ENCODE results near the gene CDX1.

Gene CDX1

DNA sequence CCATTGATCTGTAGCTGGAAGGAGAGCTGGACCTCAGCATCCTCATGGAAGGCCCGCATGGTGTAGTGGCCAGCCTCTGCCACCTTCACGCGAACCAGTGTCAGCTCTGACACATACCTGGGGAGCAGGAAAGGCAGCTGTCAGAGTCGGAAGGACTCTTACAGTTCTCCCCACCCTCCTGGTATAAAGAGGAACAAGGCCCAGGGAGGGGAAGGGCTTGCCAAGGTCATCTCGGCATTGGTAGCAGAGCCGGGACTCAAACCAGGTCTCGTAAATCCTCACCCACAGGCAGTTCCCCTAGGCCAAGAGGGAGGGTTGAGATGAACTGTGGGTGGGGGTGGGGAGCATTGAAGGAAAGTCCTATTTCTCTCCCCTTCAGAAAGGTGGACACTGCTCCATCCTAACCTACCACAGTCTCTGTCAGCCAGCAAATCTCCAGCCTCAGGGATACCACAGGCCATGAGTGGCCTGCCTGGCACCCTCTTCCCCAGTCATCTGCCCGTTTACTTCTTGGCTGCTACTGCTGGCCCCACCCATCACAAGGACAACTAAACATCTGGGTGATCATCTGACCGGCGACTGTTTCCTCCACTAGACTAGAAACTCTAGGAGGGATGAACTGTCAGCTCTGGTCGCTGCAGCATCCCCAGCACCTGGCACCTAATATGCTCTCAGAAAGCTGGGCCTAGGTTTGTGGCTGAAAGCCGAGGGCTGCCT, 34.4 kb upstream of the CDX1 start:
- DNase-seq (ENCODE audit: low spot score) = no peak

DNA sequence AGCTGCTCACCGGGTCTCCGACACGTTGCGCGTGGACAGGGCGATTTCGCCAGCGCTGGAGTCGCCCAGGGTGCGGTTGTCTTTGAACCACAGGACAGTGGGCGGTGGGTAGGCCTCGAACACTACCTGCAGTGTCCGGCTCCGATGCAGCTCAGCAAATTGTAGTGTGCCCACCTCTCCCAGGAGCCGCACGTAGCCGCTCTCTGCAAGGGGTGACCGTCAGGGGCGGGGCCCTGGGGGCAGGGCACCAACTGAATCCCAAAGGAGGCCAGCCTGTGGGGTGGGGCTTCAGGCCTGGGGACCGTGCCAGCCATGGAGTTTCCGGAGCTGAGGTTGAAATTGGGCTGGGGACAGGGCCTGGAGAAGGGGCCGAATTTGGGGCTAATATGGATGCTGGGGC, 33.8 kb upstream of the CDX1 start:
- DNase-seq (ENCODE audit: low spot score) = no peak

- no peak for DNase-seq (ENCODE audit: low spot score)
These were observed 32.9 kb upstream of the CDX1 start for GRCh38 chr5:150133581-150134197.

GRCh38 chr5:150134198-150134588, 32.4 kb upstream of the CDX1 start:
- DNase-seq (ENCODE audit: low spot score) = no peak

DNA sequence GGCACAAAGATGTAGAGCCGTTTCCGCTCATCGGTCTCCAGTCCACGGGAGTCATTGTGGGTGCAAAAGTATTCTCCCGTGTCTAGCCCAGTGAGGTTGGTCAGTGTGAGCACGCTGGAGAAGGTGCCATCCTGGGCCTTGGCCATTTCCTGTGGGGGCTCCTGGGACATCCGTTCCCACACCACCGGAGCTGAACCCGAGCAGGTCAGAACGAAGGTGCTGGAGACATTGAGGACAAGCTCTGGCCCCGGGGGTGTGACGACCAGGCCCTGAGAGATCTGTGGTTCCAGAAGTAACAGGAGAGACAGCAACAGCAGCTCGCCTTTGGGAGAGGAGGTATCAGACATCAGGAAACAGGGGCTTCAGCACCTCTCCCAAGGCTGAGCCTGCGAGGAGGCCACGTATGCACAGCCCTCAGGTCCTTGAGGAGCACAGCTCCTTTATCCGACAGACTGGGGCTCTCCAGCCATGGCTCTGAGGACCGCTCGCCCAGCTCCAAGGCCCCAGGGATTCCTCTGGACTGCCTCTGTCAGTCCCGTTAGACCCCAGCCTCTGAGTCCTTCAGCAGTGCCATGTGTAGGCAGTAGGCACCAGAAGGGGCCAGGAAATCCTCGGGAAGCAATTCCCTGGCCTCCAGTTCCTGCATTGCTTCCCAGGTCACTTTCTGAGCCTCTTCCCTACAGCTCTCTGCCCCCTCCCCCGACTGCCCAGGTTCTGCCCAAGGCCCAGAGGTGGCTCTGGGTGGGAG, 30.8 kb upstream of the CDX1 start:
- DNase-seq (ENCODE audit: low spot score) = no peak

GRCh38 chr5:150136305-150137167, 30.0 kb upstream of the CDX1 start:
- DNase-seq (ENCODE audit: low spot score) = no peak

- DNase-seq (ENCODE audit: low spot score) = no peak
These were observed 29.2 kb upstream of the CDX1 start for GRCh38 chr5:150137168-150137957.

GRCh38 chr5:150137997-150138396, 28.6 kb upstream of the CDX1 start:
- no peak for DNase-seq (ENCODE audit: low spot score)

DNA sequence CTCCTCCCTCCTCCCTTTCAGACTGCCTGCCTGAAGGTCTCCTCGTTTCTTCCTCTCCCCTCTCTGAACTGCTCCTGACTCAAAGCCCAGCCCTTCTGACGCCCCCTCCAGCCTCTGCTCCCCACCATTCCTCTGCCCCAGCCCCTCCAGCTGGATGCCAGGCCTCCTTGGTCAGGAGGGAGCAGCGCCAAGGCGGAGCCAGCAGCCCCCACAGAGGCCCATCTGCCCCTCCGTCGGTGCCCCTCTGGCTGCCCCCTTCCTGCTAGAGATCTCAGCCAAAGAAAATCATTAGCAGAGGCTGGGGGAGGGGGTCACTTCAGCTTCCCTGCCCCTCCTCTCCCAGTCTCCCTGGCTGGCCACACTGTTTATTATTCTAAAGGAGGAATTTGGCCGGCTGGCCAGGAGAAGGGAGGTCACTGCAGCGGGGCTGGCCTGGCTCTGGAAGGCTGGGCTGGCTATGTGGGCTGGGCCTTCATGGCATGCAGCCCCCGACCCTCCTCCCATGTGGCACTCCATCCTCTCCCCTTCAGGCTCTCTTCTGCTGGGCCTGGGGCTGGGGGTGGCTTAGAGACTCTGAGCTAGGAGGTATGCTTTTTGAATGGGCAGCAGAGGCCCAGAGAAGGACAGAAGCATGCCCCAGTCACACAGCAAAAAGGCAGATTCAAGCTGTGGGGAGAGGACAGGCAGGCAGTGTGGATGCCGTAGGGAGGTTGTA, 27.9 kb upstream of the CDX1 start:
- peak; percentile 70 for DNase-seq (ENCODE audit: low spot score)

DNA sequence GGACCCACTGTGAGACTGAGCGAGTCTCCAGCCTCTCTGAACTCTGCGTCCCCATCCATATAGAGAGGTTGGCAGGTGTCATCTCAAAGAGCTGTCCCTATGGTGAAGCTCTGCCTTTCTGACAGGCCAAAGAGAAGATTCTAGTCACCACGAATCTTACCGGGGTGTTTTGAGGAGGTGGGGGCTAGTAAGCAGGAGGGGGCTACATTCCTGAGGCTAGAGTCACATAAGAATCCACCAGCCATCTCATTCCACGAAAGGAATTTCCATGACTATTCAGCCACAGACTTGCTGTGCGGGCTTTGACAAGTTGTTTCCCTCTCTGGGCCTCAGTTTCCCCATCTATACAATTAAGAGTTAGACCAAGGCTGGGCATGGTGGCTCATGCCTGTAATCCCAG, 27.2 kb upstream of the CDX1 start:
- no peak for DNase-seq (ENCODE audit: low spot score)

GRCh38 chr5:150140830-150141229, 25.7 kb upstream of the CDX1 start:
- no peak for DNase-seq (ENCODE audit: low spot score)

- DNase-seq (ENCODE audit: low spot score) = no peak
These were observed 24.9 kb upstream of the CDX1 start for GRCh38 chr5:150141544-150142184.

DNA sequence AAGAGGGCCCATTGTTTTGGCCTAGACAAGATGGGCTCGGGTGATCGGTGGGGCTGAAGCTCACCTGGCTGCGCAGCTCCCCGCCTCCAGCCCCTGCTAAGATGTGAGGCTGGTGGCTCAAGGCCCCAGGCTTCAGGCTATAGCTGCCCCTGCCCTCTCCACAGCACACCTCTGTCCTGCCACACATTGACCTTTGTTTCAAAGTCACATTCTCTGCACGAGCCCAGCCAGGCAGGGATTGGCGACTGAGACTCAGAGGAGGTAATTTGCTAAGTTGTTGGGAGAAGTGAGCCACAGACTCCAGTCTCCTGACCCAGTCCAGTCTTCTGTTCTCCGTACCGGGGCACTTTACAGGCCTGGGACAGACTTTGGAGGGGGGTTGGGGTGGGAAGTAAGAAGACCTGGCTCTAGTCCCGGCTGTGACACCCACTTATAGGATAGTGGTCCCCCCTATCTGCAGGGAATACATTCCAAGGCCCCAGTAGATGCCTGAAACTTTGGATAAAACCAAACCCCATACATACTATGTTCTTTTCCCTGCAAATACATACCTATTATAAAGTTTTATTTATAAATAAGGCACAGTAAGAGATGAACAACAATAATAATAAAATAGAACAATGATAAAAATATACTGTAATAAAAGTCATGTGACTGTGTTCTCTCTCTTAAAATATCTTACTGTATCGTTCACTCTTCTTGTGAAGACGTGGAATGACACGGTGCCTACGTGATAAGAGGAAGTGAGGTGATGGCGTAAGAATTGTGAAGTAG, 24.2 kb upstream of the CDX1 start:
- no peak for DNase-seq (ENCODE audit: low spot score)

- no peak for DNase-seq (ENCODE audit: low spot score)
These were observed 23.6 kb upstream of the CDX1 start for GRCh38 chr5:150142959-150143349.

DNA sequence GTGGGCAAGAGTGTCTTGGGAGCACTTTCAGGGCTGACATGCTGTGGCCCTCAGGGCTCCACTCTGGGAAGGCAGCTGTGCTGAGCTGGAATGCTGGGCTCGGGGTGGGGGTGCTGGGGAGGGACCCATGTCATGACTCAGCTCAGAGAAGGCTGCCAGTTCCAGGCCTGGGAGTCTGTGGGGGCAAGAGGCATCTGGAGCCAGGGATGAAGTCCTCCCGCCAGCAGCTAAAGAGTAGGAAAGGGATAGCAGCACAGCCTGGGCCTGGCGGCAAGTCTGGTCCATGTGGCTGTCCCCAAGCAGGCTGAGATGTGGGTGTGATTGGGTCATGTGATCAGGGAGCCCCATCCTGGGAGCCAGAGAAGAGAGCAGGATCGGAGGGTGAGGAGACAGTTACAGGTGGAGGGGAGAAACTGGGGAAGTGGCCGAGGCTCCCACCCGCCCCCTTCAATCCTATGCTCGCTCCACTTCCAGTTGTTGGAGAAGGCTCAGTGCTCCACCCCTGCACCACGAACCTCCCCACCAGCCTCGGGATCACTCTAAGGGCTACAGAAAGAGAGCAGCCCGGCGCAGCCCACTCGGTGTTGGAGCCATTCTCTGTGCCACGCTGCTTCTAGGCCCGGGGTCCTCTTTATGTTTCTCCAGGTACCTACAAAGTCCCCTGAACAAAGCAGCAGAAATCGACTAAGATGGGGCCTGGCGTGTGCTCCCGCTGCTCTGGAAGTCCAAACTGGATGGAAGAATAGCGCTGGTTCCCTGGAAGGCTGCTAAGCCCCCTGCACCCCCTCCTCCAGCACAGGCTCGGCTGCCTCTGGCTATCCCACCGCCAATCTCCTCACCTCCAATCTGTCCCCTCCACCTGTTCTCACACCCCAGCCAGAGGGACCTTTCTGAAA, 23.0 kb upstream of the CDX1 start:
- no peak for DNase-seq (ENCODE audit: low spot score)

DNA sequence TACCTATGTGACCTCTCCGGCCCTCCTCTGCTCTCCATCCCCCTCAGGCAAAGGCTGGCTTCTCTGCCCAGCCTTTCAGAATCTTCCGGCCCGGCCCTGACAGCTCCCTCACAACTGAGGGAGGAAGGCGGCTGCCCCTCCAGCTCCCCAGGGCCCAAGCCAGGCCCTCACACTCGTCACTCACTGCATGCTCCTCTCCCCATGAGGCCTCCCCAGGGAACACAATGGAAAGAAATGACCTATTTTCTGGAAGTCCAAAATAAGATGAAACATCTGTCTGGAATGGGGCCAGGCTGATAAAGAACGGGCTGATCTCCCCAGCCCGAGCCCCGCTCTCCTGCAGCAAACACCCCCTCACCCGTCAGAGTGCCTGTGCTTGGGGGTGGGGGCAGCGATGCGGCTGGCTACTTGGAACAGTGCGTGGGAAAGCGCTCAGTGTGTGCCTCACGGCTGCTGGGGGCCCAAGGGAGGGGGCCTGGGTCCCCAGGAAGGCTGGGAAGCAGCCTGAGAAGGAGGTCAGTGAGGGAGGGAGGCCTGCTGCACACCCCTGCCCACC, 22.3 kb upstream of the CDX1 start:
- DNase-seq (ENCODE audit: low spot score) = no peak

- DNase-seq (ENCODE audit: low spot score) = no peak
These were observed 21.7 kb upstream of the CDX1 start for GRCh38 chr5:150144879-150145278.

DNA sequence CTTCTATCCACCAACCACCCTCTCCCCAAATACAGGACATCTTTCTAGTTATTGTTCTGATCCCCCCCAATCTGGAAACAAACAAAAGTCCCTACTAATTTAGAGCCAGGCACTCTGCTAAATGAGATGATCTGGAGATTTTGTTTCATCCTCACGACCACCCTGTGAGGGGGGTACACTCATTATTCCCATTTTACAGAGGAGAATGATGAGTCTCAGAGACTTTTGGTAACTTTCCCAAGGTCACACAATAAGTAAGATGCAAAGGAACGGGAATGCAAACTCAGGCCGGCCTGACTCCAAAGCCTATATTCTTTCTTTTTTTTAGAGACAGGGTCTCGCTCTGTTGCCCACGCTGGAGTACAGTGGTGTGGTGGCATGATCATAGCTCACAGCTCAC, 20.3 kb upstream of the CDX1 start:
- DNase-seq (ENCODE audit: low spot score) = no peak
